Measurements from ENCODE around the gene HOATZ. TPM values are rescaled to one million over a fixed set of nuclear protein-coding genes. Genes with fewer than 3 reads are reported as not detected.

Gene HOATZ
- total RNA-seq, 2 donors from 2014 or later: not detected

Other genes with a start within 250 kb of the HOATZ start
- gene POU2AF3, start 216.2 kb upstream of the HOATZ start, total RNA-seq: not detected
- 10 to 100 TPM in 1 of 2 donors, 1 to 10 TPM in 1; 6.4 to 36.6 TPM for gene POU2AF1, start 135.5 kb upstream of the HOATZ start, total RNA-seq
- not detected for gene BTG4, start 2.4 kb upstream of the HOATZ start, total RNA-seq
- gene LAYN, start 25.9 kb downstream of the HOATZ start, total RNA-seq: 1 to 10 TPM; 1.1 to 1.4 TPM
- gene SIK2, start 87.7 kb downstream of the HOATZ start, total RNA-seq: 1 to 10 TPM; 5.6 to 6.4 TPM

All from activated T-helper 17 cell treated with anti-CD3 and anti-CD28 coated beads, Interleukin-2, amount 50 U/mL, for 72 hours (primary cell).